ENCODE data around the gene WWOX.
"Not testable (repeated sequence)": the region's sequence is repeated elsewhere in the genome, so short reads cannot be mapped to it uniquely, and the experiment has no call there.

WWOX gene

DNA sequence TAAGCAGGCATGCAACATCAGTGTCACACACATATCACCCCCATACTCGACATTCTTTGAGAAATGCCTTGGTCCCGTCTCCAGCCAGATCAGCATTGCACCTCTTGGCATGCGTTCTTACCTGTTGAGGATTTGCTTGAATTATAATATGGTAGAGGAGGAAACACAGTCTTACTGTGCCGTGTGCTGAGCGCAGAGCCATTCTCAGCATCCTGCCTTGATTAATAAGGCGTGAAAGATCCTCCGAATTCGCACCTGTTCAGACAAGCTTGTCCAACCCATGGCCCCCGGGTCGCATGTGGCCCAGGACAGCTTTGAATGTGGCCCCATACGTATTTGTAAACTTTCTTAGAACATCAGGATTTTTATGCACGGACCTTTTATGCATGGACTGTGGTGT, 408.1 kb downstream of the WWOX start:
- DNase-seq, result no peak

DNA sequence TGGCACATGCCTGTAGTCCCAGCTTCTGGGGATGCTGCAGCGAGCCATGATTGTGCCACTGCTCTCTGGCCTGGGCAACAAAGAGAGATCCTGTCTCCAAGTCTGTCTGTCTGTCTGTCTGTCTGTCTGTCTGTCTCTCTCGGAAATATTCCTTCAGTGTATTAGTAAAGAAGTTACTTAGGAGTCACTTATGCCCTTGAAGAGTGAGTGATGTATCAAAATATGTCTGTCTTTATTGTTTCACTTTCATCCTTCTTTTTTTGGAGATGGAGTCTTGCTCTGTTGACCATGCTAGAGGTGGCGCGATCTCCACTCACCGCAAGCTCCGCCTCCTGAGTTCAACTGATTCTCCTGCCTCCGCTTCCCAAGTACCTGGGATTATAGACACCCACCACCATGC, 410.5 kb downstream of the WWOX start:
- no peak for DNase-seq

- DNase-seq, result no peak
These were observed 411.0 kb downstream of the WWOX start for GRCh38 chr16:78510496-78510895.

- no peak for DNase-seq
These were observed 414.4 kb downstream of the WWOX start for GRCh38 chr16:78513838-78514237.

GRCh38 chr16:78514888-78515287, 415.4 kb downstream of the WWOX start:
- DNase-seq, result not testable (repeated sequence)

- DNase-seq, result no peak
These were observed 416.0 kb downstream of the WWOX start for GRCh38 chr16:78515421-78515820.

DNA sequence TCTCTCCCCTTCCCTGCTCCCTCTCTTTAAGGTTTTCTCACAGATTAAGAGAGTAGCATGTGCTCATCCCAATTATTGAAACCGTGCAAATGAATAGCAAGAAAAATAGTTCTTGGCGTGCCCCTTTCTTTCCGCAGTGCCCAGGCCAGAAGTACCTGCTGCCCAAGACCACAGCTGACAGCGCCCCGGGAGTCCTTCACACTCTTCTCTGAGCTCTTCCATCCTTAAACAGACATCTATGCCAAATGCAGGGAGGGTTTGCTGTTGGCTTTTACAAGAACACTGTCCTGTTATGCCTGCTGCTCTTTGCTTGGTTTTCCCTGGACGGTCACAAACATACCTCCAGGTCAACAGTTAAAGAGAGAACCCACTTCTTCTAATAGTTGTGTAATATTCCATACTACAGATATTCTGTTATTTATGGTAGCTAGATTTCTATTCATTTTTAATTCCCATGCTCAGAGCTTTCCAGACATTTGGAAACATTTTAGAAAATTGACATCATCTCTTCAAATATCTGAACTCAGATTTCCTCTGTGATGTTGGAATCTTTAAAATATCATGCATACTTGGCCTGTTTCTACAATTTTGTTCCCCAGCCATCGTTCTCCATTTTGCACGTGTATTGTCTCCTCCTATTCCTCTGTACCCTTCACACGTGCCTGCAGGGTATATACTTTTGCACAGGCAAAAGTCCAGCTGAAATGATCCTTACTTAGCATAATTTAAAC, 416.7 kb downstream of the WWOX start:
- no peak for DNase-seq

DNA sequence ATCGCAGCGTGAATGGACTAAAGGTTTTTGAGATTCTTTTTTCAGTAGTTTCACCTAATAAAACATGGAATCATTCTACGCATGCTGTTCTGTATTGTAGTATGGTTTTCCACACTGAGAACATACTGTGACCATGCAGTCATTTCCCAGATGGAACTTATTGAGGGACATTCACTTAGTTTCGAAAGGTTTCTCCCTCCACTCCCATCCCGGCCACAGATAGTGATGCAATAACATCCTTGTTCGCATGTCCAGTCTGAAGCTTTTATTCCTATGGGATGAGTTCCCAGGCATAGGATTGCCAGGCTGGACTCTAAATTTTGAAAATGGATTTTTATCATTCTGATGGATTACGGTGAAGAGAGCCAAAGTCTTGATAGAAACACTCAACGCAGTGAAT, 420.4 kb downstream of the WWOX start:
- DNase-seq, result no peak

DNA sequence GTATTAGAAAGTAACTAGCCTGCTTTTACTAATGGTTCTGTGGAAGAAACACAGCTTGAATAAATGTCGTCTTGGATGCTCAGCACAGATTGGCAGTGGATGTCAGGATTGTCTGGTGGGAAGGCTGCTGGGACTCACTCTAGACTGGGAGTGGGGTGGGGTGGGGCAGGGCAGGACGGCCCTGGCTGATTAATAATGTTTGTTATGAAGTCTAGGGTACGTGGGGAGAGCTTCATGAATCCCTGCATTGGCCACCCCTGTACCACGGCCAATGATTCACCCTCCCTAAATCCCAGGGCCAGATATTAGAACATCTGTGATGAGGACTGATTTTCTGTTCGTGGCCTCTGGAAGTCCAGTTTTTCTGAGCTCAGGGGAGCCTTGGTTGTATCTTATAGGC, 421.0 kb downstream of the WWOX start:
- DNase-seq, result no peak

DNA sequence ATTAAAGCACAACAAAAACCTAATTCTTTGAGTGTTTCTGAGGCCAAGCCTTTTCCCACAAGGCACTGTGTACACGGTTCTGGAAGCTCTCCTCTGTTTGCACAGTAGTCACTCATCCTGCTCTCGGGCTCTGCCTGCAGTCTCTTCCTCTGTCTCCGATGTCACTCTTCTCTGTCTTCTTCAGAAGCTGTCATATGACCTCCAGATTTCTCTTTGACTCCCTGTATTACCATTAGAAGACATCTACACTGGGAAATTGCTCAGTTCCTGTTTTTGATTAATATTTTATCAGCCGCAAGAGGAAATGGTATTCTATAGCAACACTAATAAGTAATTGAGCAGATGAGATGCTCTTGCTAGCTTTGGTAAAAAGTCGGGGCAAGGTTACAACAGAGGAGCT, 422.9 kb downstream of the WWOX start:
- no peak for DNase-seq

DNA sequence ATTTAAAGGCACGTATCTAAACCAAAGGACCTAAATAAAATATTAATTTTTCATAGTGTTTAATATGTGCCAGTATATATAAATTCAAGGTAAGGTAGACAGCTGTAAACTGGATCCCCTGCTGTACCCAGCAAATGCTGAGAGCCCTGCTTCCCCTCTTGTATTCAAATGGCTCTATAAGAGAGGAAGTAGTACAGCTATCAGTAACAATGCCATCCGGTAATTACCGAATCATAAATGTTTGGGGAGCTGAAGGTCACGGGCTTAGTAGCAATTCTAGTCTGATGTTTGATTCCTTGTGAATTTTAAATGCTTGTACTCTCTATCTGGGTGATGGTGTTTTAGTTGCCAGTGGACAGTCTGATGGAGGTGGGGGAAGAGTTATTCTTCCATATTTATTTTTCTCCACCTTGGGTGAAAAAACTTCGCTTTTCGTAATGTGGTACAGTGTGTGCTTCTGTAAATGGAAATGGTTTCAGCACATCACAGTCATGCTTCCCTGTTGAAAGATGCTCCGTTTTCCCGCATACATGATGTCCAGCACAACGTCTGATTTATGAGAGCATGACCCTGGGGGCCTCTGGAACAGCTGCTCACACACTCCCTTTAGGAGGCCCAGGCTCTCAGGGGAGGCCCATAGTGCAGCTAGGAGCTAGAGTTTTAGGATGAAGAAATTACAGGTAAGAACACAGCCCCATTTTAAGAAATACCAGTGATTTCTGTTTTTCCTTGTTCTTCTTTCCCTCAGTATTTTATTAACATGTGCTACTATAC, 423.9 kb downstream of the WWOX start:
- no peak for DNase-seq

DNA sequence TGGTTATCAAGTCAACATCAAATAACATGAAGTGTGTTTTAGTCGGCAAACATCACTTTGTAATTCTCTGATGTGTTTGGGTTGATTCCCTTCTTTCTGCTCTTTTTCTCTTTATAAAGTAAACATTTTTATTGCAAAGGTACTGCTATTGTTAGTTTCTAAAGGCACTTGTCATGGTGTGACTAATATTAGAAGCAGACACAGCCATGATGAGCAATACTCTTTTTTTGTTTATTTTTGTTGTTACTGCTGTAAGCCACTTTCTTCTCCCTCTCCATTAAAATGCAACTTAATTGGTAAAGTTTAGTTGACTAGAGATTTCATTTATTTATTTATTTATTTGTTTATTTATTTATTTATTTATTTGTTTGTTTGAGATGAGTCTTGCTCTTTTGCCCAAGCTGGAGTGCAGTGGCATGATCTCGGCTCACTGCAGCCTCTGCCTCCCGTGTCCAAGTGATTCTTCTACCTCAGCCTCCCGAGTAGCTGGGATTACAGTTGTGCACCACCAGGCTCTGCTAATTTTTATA, 424.7 kb downstream of the WWOX start:
- DNase-seq, result no peak

DNA sequence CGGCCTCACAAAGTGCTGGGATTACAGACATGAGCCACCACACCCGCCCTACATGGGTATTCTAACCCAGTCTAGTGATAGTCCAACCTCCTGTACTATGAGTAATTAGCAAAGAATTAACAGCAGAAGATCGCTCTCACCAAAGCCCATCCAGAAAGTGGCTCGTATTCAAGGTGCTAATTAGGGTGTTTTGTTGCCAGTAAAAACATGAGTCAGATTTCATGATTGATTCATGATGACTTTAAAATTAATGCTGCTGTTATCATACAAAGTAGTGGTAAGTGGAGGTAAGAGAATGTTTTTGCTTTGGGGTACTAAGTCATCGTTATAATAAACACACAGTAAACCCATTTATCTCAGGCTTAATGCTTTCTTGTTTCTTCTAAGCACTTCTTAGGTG, 428.8 kb downstream of the WWOX start:
- DNase-seq, result no peak

- DNase-seq, result no peak
These were observed 430.4 kb downstream of the WWOX start for GRCh38 chr16:78529881-78530280.

GRCh38 chr16:78530283-78530682, 430.8 kb downstream of the WWOX start:
- DNase-seq, result no peak

- no peak for DNase-seq
These were observed 435.6 kb downstream of the WWOX start for GRCh38 chr16:78535098-78535497.

- DNase-seq, result no peak
These were observed 438.1 kb downstream of the WWOX start for GRCh38 chr16:78537511-78537910.

DNA sequence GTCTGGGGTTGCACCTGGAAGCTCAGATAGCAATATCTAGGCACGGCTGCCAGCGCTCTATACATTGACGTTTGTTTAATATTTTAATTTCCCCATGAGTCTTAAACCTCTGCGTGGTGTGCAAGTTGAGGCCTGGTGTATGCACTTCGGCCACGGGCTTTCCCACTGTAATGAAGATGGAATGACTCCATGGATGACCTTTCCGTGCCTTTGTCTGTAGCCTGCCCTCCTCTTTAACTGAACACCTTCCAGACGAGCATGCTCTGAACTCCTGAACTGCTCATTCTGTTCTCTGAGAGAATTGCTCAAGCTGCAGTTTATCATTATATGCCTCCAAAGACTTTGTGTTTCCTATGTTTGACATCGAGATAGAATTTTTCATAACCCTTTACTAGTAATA, 438.8 kb downstream of the WWOX start:
- no peak for DNase-seq

DNA sequence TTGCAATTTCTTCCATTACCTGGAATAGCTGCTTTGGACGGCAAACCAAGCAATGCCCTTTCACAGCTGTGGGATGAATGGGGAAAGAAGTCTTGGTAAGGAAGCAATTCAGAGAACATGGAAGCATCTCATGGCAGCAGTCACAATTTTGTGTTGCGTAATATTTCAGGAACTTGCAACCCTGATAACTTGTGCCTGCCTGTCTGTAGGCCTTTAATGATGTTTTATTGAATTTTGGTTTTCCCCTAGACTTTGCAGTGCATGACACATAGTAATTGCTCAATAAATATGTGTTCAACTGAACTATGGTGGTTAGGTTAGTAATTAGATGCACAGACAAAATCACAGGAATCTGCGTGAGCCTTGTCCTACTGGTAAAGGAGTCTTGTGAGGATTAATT, 439.5 kb downstream of the WWOX start:
- DNase-seq, result no peak

DNA sequence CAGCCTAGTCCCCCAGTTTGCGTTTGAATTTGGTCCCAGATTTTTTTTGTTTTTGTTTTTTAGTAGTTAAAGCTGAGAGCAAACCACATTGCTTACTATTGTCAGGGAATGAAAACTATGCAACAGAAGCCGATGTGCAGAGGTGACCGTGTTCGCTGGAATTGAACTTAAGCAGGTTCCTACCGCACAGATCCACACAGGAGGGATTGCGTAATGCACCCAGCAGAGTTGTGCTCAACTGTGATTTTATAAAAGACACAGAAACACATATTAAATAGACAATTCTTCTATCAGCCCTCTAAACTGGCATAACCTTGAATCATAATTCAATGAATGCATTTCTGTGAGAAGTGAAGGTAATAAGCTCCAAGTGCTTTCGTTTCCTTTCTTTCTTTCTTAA, 443.0 kb downstream of the WWOX start:
- no peak for DNase-seq

GRCh38 chr16:78543023-78543422, 443.6 kb downstream of the WWOX start:
- DNase-seq, result no peak

DNA sequence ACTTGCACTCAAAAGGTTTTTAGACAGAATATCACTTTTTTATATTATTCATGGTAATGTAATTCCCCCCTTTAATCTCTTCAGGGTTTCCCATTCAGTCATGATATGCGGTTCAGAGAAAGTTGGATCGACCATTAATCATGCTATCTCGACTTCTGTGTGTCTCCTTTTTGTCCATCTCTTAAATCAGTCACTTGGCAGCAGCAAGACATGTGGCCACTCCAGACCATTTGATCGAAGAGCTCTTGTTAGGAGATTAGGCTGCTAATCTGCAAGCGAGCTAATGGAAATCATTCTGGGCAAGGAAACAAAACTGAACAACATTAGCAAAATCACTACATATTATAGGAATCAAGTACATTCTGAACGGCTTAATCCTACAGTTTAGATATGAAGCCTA, 449.9 kb downstream of the WWOX start:
- no peak for DNase-seq

DNA sequence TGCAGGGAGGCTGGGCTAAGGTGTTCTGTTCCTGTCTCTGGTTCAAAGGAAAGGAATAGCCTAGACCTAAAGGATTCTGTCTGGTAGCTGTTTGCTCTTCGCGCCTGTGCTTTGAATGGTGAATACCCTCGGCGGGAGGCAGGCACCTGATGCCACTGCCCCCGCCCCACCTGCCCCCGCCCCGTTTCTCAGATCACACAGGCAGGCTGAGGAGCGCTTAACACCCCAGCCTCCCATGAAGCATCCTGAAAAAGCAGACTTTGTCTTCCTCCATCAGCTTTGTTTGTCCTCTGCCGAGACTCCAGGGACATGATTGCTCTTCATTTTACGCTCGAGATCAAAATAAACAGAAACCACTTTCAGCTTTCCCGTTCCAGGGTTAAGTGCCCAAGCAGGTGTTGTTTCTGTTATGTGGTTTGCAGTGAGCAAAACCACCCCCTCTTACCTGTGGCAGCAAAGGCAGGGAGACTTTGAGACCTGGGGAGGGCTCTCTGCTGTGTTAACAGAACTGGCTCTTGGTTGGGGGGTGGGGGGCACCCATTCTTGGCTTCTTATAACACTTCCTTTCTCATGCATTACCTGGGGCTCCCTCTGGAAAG, 452.1 kb downstream of the WWOX start:
- no peak for DNase-seq

- no peak for DNase-seq
These were observed 452.7 kb downstream of the WWOX start for GRCh38 chr16:78552106-78552675.

Data from activated CD4-positive, alpha-beta T cell treated with anti-CD3 and anti-CD28 coated beads, Interleukin-10, Interleukin-2, amounts not matched to agents 100 ng/mL and 50 ng/mL, durations not matched to agents 16 hours and 8 hours (primary cell).